Thyroid gland (tissue), 4 donors: ENCODE data around the gene NOC3L. TPM values are rescaled to one million over a fixed set of nuclear protein-coding genes. Genes with fewer than 3 reads are reported as not detected.

ENCODE experiments used
- DNase-seq, 2 donors: peaks; one replicate each; pipeline ENCODE4 v3.0.0-alpha.2; 2019
- H3K27ac ChIP-seq, 3 donors: fragments of 200-600 bp; sonication (generic); 1 replicate in 2 of 3; 2 replicates in 1 of 3; pipeline ENCODE4 v1.5.1; 2016 to 2019; ENCODE audit warnings: mild to moderate bottlenecking in 1 of 3, moderate library complexity in 1 of 3
- H3K27me3 ChIP-seq: fragments of 200-600 bp; sonication (generic); one replicate; pipeline ENCODE4 v1.5.1; 2019
- H3K36me3 ChIP-seq, 2 donors: fragments of 200-600 bp; sonication (generic); one replicate each; pipeline ENCODE4 v1.5.1; 2016 to 2019
- H3K4me1 ChIP-seq, 2 donors: fragments of 200-600 bp; sonication (generic); one replicate each; pipeline ENCODE4 v1.5.1; 2017 to 2019
- H3K4me3 ChIP-seq, 3 donors: fragments of 200-600 bp; sonication (generic); replicated peaks in 1 of 3; 1 replicate in 2 of 3; 2 replicates in 1 of 3; pipeline ENCODE4 v1.5.1; 2016; ENCODE audit warnings: mild to moderate bottlenecking in 1 of 3
- H3K9me3 ChIP-seq: fragments of 200-600 bp; sonication (generic); one replicate; pipeline ENCODE4 v1.5.1; 2017
- CTCF ChIP-seq, 6 experiments: fragments of 200-600 bp in 3 of 6; fragments of 450-650 bp in 3 of 6; sonication (generic) in 3 of 6; IDR thresholded peaks; one replicate each; pipeline ENCODE4 v1.5.1; 2016 to 2019; ENCODE audit warnings: antibody characterized with exemption in 6 of 6, mild to moderate bottlenecking in 2 of 6, inconsistent platforms in 1 of 6, moderate library complexity in 1 of 6
- POLR2A ChIP-seq, 2 donors: fragments of 450-650 bp; IDR thresholded peaks; one replicate each; pipeline ENCODE4 v1.6.1; 2017; ENCODE audit warnings: antibody characterized with exemption in 2 of 2, mild to moderate bottlenecking in 2 of 2, moderate library complexity in 1 of 2
- WGBS, 2 donors: methylation state at CpG; one replicate each; pipeline ENCODE4 v1.1.5; 2017; 5-methylcytosine and 5-hydroxymethylcytosine counted together
- intact Hi-C: fragments of 100-400 bp; cut with DNase I; formaldehyde crosslinking; loops from one replicate; pipeline ENCODE4 v1.15.1; 2023
- total RNA-seq, 4 donors: library from RNA; depleted of rRNA; stranded (reverse); fragments of >200 nt; gene quantifications; one replicate each; pipeline ENCODE4 v1.2.3, GENCODE V29; 2016

Gene NOC3L
- total RNA-seq, 4 donors from 2014 or later: 18.9 to 35.6 (median 25.4) TPM

- H3K36me3 ChIP-seq: peaks cover 4 to 7% of the 10 kb centered on the region in 2 donors
- peak overlapping the region in 2 of 3 donors; percentile 43 to 74 for H3K27ac ChIP-seq
- no peak for DNase-seq
- H3K27me3 ChIP-seq: no peaks in the 10 kb centered on the region
- no peak overlapping the region for H3K4me3 ChIP-seq
- 52 to 68% methylated on average over 7 of the region's 7 CpGs for WGBS, 2 donors
- no peak for TF ChIP-seq POLR2A (IDR thresholded peaks at IDR 0.05)
- no peak for TF ChIP-seq CTCF (IDR thresholded peaks at IDR 0.05)
- no peaks in the 10 kb centered on the region for H3K9me3 ChIP-seq
- peaks cover 10 to 41% of the 10 kb centered on the region in 2 donors for H3K4me1 ChIP-seq
- intact Hi-C loops: loop anchor here (5.0 kb wide), 1 partner anchor 412 kb away; no protein-coding TSS in a partner anchor
Observed at GRCh38 chr10:94324609-94325233, 38.0 kb downstream of the NOC3L start.

- Histone ChIP-seq H3K9me3 (no peaks in the 10 kb centered on the region), H3K27me3 (no peaks in the 10 kb centered on the region)
- 15 to 25% methylated on average over 2 of the region's 2 CpGs for WGBS, 2 donors
Observed at GRCh38 chr10:94320285-94320914, 42.3 kb downstream of the NOC3L start.

GRCh38 chr10:94316560-94316959 is 46.2 kb downstream of the NOC3L start:
- 51 to 77% methylated on average over 1 of the region's 1 CpG for WGBS, 2 donors
- Histone ChIP-seq H3K4me1 (peaks cover 4% of the 10 kb centered on the region in 2 donors), H3K9me3 (no peaks in the 10 kb centered on the region), H3K4me3 (no peak overlapping the region), H3K36me3 (no peaks in the 10 kb centered on the region), H3K27ac (peak overlapping the region in 1 of 3 donors; percentile 21), H3K27me3 (no peaks in the 10 kb centered on the region)
- intact Hi-C loops: loop anchor here (10.0 kb wide), 1 partner anchor 242 kb away; no protein-coding TSS in a partner anchor
- TF ChIP-seq CTCF (IDR thresholded peaks at IDR 0.05) (no peak), POLR2A (IDR thresholded peaks at IDR 0.05) (no peak)
- DNase-seq: no peak

More at GRCh38 chr10:94320285-94320914, 42.3 kb downstream of the NOC3L start:
- peak; percentile 68 to 76 for DNase-seq
- intact Hi-C loops: loop anchor here (5.0 kb wide), 1 partner anchor 408 kb away; no protein-coding TSS in a partner anchor
- TF ChIP-seq POLR2A (IDR thresholded peaks at IDR 0.05) (no peak), CTCF (IDR thresholded peaks at IDR 0.05) (peak; percentile 64 to 91 (median 74))
- peaks cover 4 to 7% of the 10 kb centered on the region in 2 donors for H3K36me3 ChIP-seq
- peaks cover 4 to 15% of the 10 kb centered on the region in 2 donors for H3K4me1 ChIP-seq
- H3K27ac ChIP-seq: no peak overlapping the region
- no peak overlapping the region for H3K4me3 ChIP-seq

- no peaks in the 10 kb centered on the region for H3K36me3 ChIP-seq
- no peaks in the 10 kb centered on the region for H3K9me3 ChIP-seq
- H3K27ac ChIP-seq: peak overlapping the region in 1 of 3 donors; percentile 21
- WGBS, 2 donors: 54 to 64% methylated on average over 3 of the region's 3 CpGs
- intact Hi-C loops: loop anchor here (10.0 kb wide), 1 partner anchor 241 kb away; no protein-coding TSS in a partner anchor
- H3K4me1 ChIP-seq: peaks cover 4% of the 10 kb centered on the region in 2 donors
- peak in 1 of 2 donors; percentile 22 for DNase-seq
- TF ChIP-seq CTCF (IDR thresholded peaks at IDR 0.05) (no peak), POLR2A (IDR thresholded peaks at IDR 0.05) (no peak)
- H3K4me3 ChIP-seq: no peak overlapping the region
- H3K27me3 ChIP-seq: no peaks in the 10 kb centered on the region
Observed at GRCh38 chr10:94315975-94316464, 46.7 kb downstream of the NOC3L start.
